ENCODE data around the gene SIRPD.

The SIRPD gene

DNA sequence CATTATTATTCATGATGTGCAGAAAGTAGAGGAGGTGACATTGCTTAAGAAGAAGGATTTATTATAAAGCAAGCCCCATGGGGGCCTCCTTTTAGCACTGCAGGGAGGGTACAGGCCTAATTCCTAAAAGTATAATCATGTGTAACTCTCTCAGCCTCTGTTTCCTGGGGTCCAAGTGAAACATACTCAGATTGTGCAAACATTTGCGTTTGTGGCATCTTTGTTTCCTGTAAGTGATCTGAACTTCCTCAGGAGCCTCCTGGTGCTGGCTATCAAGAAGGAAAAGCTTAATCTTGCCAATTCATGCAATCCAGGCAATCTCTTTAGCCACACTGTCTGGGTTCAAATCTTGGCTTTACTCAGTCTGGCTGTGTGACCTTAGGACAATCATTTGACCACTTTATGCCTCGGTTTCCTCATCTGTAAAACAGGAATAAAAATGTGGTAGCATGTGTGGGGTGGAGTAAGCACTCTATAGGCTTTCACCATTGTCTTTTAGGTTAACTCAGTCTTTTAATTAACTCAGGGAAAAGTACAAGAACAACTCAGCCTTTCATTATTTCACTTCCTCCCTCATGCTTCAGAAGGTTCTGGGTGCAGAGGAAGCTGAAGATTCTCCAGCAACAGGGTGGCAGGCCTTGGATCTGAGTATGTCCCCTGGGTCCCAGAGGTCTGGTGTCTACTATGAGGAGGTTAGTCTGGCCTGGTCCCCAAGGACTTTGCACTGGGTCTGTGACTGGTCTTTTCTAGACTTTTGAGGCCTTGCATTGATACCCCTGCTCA is 65.5 kb downstream of the SIRPD start:
- no peak for FAIRE-seq

DNA sequence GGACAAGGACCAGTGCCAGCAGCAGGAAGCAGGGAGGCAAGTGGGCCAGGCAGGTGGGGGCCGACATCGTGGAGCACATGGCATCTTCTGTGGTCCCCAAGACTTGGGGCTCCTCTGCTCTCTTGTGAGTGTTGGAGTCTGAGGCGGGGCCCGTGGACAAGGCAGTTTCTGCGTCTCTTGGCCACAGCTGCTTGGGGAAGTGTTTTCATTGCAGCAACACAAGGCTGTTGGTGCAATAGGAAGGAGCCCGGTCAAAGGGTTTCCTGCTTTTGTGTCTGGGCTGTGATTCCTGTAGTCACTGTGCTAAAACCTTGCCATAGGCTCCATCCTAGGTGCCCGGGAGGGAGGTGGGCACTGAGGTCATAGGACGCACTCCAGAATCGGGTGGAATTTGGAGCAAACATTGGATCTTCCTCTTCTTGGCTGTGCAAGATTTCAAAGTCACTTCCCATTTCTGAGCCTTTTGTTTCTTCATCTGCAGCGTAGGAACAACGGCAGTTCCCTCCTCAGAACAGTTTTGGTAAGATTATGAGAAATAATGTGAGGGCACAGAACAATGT is 66.1 kb downstream of the SIRPD start, which contains the start of gene SIRPB2:
Gene SIRPB2, minus strand, starts transcription at position 140 of the 560 bp plus-strand sequence. Its CDS starts 61 bp downstream, at position 79.
- FAIRE-seq, result no peak

- no peak for FAIRE-seq
Observed at GRCh38 chr20:1490643-1491195, 66.8 kb downstream of the SIRPD start.

- no peak for FAIRE-seq
Observed at GRCh38 chr20:1489764-1490436, 67.6 kb downstream of the SIRPD start.

DNA sequence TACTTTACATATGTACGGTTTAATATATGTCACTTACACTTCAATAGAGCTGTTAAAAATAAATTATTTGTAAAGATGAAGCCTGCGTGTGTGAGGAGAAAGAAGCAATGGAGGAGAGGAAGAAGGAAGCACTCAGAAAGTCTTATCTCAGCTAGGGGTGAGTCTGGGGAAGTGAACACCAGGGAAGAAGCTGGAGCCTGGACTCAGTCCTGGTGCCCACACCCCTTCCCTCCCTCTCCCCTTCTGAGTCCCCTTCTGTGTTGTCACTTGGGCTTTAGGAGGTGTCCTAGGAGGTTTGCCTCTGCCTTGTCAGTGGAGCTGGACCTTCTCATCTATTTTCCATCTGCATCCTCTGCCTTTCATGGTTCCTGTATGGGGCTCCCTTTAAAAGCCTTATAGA is 68.2 kb downstream of the SIRPD start:
- FAIRE-seq, result no peak

DNA sequence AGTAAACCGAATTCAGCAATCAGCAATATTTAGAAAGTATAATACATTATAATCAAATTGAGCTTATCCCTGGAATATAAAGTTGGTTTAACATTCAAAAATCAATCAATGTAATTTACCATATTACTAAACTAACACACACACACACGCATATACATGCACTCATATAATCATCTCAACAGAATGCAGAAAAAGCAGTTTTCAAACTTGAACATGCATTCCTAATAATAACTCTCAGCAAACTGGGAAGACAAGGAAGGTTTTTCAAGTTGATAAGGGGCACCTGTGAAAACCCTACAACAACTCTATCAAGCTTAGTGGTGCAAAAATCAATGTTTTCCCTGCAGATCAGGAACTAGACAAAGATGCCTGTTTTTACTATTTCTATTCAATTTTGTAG is 70.9 kb downstream of the SIRPD start:
- no peak for FAIRE-seq

- no peak for FAIRE-seq
Observed at GRCh38 chr20:1484438-1485116, 72.9 kb downstream of the SIRPD start.
